Muscle layer of colon (tissue), 2 donors: ENCODE results near the gene RANBP9.

Experiments used
- H3K27ac ChIP-seq: one replicate; pipeline ENCODE4 v1.7.0; 2013; ENCODE audit warnings: low read depth, mild to moderate bottlenecking, low read length, moderate library complexity
- H3K27me3 ChIP-seq, 2 donors: one replicate each; pipeline ENCODE4 v1.7.0; 2013; ENCODE audit warnings: low read length in 2 of 2, mild to moderate bottlenecking in 2 of 2; ENCODE audit not compliant: insufficient read depth in 2 of 2, control insufficient read depth in 1 of 2
- H3K36me3 ChIP-seq: one replicate; pipeline ENCODE4 v1.7.0; 2013; ENCODE audit warnings: mild to moderate bottlenecking, low read length; ENCODE audit not compliant: insufficient read depth
- H3K4me1 ChIP-seq: one replicate; pipeline ENCODE4 v1.7.0; 2013; ENCODE audit warnings: mild to moderate bottlenecking, low read length; ENCODE audit not compliant: insufficient read depth
- H3K4me3 ChIP-seq, 2 donors: one replicate each; pipeline ENCODE4 v1.7.0; 2013; ENCODE audit warnings: low read length in 2 of 2, low read depth in 1 of 2, mild to moderate bottlenecking in 1 of 2, moderate library complexity in 1 of 2
- H3K9ac ChIP-seq: one replicate; pipeline ENCODE4 v1.7.0; 2013; ENCODE audit warnings: low read length
- H3K9me3 ChIP-seq: one replicate; pipeline ENCODE4 v1.7.0; 2013; ENCODE audit warnings: mild to moderate bottlenecking, low read length
- donor health status: abdominal sarcoma.
- donor health status: Adenocarcinoma of cecum.

RANBP9 gene

DNA sequence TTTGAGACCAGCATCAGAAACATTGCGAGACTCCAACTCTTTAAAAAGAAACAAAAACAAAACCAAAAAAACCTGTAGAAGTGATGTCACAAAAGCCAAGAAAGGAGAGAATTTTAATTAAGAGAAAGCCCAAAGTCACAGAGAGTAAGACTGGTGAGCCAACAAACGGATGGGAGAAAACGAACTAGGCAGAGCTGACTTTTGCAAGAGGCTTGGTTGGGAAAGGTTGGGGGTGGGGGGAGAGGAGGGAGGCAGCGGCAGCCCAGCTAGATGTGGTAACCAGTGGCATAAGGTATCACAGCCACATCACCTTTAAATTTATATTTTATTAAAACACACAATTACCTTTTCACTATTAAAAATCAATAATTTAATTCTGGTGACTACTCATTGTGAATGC lies 73.0 kb downstream of the RANBP9 start:
- H3K36me3 ChIP-seq = peaks cover 27% of the 10 kb centered on the region
- H3K9me3 ChIP-seq = no peaks in the 10 kb centered on the region
- H3K27me3 ChIP-seq = no peaks in the 10 kb centered on the region
- H3K4me1 ChIP-seq = no peaks in the 10 kb centered on the region
- no peak overlapping the region for H3K4me3 ChIP-seq
- no peak overlapping the region for H3K27ac ChIP-seq
- no peak overlapping the region for H3K9ac ChIP-seq

DNA sequence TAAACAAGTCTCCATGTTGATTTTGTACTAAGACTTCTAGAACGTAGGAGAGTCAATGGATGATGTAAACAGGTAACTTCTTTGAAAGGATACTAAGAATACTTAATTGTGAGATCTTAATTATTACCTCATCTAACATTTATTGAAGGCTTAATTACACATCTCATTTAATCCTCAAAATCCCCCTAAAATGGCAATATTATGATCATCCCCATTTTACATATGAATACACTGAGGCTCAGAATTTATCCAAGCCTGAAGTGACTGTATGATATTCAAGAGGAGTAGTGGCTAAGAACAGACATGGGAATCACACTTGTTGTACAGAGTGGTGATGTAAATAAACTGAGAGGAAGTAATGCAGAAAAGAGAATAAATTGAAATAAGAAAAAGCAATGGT lies 73.6 kb downstream of the RANBP9 start:
- Histone ChIP-seq H3K36me3 (peaks cover 24% of the 10 kb centered on the region), H3K27me3 (no peaks in the 10 kb centered on the region), H3K27ac (no peak overlapping the region), H3K9ac (no peak overlapping the region), H3K4me3 (no peak overlapping the region), H3K9me3 (no peaks in the 10 kb centered on the region), H3K4me1 (no peaks in the 10 kb centered on the region)

DNA sequence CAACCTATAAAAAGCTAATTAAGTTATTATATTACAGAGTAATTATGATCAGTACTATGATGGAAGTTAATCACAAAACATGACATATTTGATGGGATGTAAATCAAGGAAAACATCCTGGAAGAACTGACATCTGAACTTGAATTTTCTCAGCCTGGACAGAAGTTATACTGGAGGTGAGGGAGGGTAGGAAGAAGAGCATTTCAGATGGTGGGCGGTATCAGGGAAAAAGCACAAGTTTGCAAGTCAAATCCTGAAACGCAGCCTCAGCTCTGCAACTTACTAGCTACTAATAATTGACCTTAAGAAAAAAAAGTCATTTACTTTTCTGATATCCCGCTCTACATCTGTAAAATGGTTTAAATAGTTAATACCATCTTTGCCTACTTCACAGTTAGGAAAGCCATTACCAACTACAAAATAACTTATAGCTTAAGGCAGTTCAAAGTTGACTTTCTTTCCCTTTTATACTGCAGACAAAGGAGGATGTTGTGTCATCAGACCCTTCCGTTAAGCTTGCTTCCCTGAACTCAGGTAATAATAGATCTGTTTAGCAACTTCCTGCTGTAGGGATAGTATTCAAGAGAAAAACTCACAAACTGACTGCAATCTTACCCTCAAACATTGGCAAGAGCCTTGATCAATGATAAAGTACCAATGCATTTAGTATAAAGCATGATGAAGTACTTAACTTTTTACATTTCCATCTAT lies 75.5 kb downstream of the RANBP9 start:
- H3K9me3 ChIP-seq = no peaks in the 10 kb centered on the region
- H3K36me3 ChIP-seq = peaks cover 36% of the 10 kb centered on the region
- H3K9ac ChIP-seq = no peak overlapping the region
- H3K27me3 ChIP-seq = no peaks in the 10 kb centered on the region
- no peak overlapping the region for H3K4me3 ChIP-seq
- no peak overlapping the region for H3K27ac ChIP-seq
- no peaks in the 10 kb centered on the region for H3K4me1 ChIP-seq

DNA sequence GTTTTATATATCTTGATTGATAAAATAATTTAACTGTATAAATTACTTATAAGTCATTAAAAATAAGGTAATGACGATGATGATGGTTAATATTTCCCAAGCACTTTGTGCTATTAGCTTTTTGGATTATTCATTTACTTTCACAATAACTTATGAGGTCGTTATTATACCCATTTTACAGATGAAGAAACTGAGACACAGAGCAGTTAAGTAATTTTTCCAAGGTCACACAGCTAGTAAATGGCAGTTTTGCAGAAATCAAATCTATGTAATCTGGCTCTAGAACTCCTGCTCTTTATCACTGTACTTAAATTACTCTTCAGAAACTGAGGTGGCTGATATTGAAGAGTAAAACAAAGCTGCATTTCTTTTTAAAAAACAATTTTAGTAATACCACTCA lies 78.3 kb downstream of the RANBP9 start:
- H3K9me3 ChIP-seq = no peaks in the 10 kb centered on the region
- H3K27ac ChIP-seq = no peak overlapping the region
- no peak overlapping the region for H3K9ac ChIP-seq
- peaks cover 35% of the 10 kb centered on the region for H3K36me3 ChIP-seq
- no peaks in the 10 kb centered on the region for H3K27me3 ChIP-seq
- no peaks in the 10 kb centered on the region for H3K4me1 ChIP-seq
- H3K4me3 ChIP-seq = no peak overlapping the region

DNA sequence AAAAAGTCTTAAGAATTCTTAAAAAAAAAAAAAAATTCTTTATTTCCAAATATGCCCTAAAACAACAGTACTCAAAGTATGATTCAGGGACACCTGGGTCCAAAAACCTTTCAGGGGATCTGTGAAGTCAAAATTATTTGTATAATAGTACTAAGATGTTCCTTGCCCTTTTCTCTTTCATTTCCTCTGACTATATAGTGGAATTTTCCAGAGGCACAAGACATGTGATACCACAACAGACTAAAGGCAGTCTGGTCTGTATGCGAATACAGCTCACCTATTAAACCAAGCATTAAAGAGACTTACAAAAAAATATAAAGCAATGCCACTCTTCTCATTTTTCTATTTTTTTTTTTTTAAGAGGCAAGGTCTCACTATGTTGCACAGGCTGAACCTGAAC lies 81.1 kb downstream of the RANBP9 start:
- peaks cover 34% of the 10 kb centered on the region for H3K36me3 ChIP-seq
- no peak overlapping the region for H3K9ac ChIP-seq
- no peaks in the 10 kb centered on the region for H3K27me3 ChIP-seq
- no peaks in the 10 kb centered on the region for H3K4me1 ChIP-seq
- no peak overlapping the region for H3K4me3 ChIP-seq
- no peaks in the 10 kb centered on the region for H3K9me3 ChIP-seq
- no peak overlapping the region for H3K27ac ChIP-seq

DNA sequence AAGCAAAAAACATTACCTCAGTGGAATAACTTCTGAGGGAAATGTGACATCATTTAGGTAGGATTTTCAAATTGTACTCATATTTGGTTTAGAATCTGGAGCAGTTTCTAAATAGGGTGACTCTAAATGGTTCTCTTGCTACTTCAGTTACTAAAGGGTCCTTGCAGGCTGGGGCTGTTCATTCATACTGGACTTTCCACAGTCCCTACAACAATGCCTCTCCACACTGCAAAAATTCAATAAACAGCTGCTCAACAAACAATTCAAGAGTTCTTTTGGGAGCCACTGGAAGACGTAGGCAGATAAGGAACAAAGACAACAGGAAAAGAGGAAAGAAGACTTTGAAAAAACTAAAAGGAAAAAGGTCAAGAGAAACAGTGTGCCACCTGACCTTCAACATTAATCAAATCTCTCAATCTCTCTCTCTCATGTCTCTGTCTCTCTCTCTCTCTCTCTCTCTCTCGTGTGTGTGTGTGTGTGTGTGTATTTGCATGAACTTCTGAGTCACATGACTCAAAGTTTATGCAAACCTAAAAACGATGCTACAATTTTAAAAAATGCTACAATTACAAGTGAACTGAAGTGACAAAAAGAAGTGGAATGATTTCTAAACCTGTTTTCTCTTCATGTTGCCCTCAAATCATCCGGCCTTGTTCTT lies 82.0 kb downstream of the RANBP9 start:
- Histone ChIP-seq H3K27ac (no peak overlapping the region), H3K36me3 (peaks cover 40% of the 10 kb centered on the region), H3K9me3 (no peaks in the 10 kb centered on the region), H3K9ac (no peak overlapping the region), H3K4me3 (no peak overlapping the region), H3K27me3 (no peaks in the 10 kb centered on the region), H3K4me1 (no peaks in the 10 kb centered on the region)

DNA sequence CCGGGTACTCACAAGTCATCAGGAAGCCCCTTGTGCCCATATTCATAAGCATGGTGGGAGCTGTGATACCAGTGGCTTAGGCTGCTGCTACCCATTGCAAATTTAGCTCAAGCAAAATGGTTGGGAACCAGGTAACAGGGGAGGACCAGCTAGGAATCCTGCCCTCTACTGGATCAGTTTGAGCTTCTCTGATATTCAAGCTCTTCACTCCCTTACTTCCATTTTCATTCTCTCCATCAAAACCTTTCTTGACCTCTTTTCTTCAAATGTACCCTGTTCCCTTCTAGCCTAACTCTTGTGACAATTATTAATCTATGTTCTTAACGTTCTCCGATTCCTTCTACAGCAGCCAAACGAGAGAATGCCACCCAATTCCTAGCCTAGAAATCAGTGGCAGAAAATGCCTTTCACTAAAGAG lies 86.8 kb downstream of the RANBP9 start:
- no peak overlapping the region for H3K9ac ChIP-seq
- no peaks in the 10 kb centered on the region for H3K27me3 ChIP-seq
- H3K27ac ChIP-seq = no peak overlapping the region
- no peaks in the 10 kb centered on the region for H3K9me3 ChIP-seq
- H3K4me1 ChIP-seq = no peaks in the 10 kb centered on the region
- H3K4me3 ChIP-seq = no peak overlapping the region
- H3K36me3 ChIP-seq = peaks cover 64% of the 10 kb centered on the region

DNA sequence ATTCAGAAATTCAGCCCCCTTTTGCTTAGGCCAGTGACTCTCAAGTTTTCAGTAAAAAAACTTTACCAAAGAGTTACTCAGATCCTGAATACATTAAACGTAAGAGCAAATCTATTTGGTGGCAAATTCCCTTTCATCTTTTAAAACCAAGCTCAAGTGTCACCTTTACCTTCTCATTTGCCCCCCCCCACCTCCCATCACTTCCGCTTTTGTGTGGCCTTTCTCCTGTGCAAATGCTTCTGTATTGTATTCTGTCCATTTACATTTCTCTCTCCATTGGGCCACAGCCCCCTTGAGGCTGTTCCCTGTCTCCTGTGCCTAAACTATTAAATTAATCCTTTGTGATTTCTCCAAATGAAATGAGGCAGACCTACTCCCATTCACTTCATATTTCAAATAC lies 94.6 kb downstream of the RANBP9 start:
- Histone ChIP-seq H3K36me3 (peaks cover 50% of the 10 kb centered on the region), H3K4me1 (peaks cover 18% of the 10 kb centered on the region), H3K9ac (no peak overlapping the region), H3K27ac (no peak overlapping the region), H3K9me3 (no peaks in the 10 kb centered on the region), H3K27me3 (no peaks in the 10 kb centered on the region), H3K4me3 (no peak overlapping the region)

DNA sequence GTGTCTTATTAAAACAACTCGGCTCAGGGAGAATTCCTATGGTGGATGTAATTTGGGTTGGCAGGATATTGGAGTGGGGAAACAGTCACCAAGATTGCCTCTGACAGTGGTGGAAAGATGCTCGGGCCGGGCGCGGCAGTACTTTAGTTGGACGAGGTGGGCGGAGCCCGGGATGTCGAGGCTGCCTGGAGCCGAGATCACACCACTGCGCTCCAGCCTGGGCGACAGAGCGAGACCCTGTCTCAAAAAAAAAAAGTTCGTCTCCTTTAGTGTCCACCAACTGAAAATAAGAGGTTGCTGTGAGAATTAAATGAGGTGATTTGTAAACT lies 95.9 kb downstream of the RANBP9 start:
- Histone ChIP-seq H3K27ac (peak overlapping the region; percentile 91), H3K36me3 (peaks cover 37% of the 10 kb centered on the region), H3K9ac (peak overlapping the region; percentile 72), H3K4me3 (peak overlapping the region; percentile 79 to 85), H3K4me1 (peaks cover 18% of the 10 kb centered on the region), H3K27me3 (no peaks in the 10 kb centered on the region), H3K9me3 (no peaks in the 10 kb centered on the region)

DNA sequence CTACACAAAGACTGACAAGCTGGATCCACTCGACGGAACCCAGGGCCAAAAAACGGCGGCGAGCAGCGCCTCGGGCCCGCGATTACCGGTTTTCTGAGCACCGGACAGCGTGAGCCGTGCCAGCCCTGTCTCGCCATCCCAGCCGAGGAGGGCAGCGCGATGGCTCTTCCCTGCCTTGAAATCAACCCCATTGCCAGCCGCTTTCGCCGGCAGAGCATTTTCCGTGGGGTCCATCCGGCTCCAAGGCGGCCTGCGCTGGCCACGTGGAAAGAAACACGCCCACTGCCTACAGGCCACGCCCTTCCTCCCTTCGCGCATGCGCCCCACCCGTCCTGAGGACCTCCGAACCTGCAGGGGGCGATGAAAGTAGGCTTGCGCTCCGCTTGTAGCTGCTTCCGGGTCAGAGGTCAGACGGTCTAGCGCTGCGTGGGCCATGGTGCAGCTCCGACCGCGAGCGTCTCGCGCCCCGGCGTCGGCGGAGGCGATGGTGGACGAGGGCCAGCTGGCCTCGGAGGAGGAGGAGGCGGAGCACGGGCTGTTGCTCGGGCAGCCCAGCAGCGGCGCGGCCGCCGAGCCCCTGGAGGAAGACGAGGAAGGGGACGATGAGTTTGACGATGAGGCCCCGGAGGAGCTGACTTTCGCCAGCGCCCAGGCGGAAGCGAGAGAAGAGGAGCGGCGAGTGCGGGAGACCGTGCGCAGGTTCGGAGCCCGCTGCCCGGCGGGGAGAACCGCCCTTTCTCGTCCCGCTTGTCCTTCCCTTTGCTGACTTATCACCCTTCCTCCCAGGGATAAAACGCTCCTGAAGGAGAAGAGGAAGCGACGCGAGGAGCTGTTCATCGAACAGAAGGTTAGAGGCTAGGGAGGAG lies 96.5 kb downstream of the RANBP9 start, which contains the start of gene NOL7:
Gene NOL7, plus strand, starts transcription at position 410 of the 866 bp plus-strand sequence. Its CDS starts 24 bp downstream, at position 434.
- Histone ChIP-seq H3K9ac (peak within 1 kb of the TSS; percentile 72), H3K9me3 (no peaks in the 10 kb centered on the region), H3K4me1 (peaks cover 18% of the 10 kb centered on the region), H3K4me3 (peak within 1 kb of the TSS; percentile 79 to 85), H3K27me3 (no peaks in the 10 kb centered on the region), H3K27ac (peak within 1 kb of the TSS; percentile 91), H3K36me3 (peaks cover 31% of the 10 kb centered on the region)

DNA sequence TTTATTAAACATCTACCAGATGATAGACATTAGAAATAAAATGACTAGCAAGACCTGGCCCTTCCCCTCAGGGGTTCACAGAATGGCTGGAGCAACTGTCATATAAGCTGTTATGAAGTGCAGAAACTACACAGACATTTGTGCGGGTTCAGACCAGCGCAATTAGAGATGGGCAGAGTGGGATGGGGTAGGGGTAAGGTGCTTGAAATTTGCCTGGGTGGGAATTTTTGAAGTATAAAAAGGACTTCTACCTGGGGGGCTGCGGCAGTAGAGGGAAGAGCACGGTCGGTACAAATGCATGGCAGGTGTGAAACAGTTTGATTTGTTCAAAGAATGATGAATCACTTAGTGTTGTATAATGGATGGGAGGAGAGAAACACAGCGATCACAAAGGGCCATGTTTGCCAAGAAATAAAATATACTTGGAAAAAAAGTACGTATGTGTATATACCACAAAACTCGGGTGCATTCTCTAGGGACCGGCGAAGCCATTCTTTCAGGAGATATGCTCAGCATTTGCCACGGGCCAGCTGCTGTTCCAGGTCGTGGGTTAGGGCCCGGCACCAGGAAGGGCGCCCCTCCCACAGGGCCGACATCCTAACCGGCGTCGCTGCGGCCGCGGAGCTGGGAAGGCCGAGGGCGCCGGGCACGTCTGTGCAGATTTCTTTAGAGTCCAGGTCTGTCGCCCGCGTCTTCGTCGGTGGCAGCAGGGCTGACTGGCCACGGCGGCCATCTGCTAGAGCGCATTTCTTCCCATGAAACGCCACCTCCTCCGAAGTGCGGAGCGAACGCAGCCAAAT lies 97.3 kb downstream of the RANBP9 start:
- H3K4me3 ChIP-seq = peak overlapping the region; percentile 79 to 85
- H3K9me3 ChIP-seq = no peaks in the 10 kb centered on the region
- peaks cover 18% of the 10 kb centered on the region for H3K4me1 ChIP-seq
- H3K36me3 ChIP-seq = peaks cover 24% of the 10 kb centered on the region
- no peaks in the 10 kb centered on the region for H3K27me3 ChIP-seq
- H3K9ac ChIP-seq = peak overlapping the region; percentile 23
- H3K27ac ChIP-seq = peak overlapping the region; percentile 91
